KMS-11 (cell line): ENCODE data around the gene SEZ6.

Experiments
- H2AFZ ChIP-seq: fragments of 200-600 bp; sonication (generic); 2 replicates; pipeline ENCODE4 v1.6.1; 2016; ENCODE audit warnings: antibody characterized with exemption, mixed run types, low read depth
- H3K27ac ChIP-seq: fragments of 200-600 bp; sonication (generic); 2 replicates; pipeline ENCODE4 v1.6.1; 2016; ENCODE audit warnings: mild to moderate bottlenecking, mixed run types
- H3K27me3 ChIP-seq: fragments of 200-600 bp; sonication (generic); 2 replicates; pipeline ENCODE4 v1.6.1; 2017; ENCODE audit warnings: mild to moderate bottlenecking, low read depth, mixed run types, moderate library complexity; ENCODE audit not compliant: insufficient read depth
- H3K36me3 ChIP-seq: fragments of 200-600 bp; sonication (generic); 2 replicates; pipeline ENCODE4 v1.6.1; 2017; ENCODE audit warnings: mild to moderate bottlenecking, mixed run types; ENCODE audit not compliant: insufficient read depth
- H3K4me1 ChIP-seq: fragments of 200-600 bp; sonication (generic); 2 replicates; pipeline ENCODE4 v1.6.1; 2016; ENCODE audit warnings: mild to moderate bottlenecking, low read depth, mixed run types; ENCODE audit not compliant: poor library complexity, severe bottlenecking
- H3K4me2 ChIP-seq: fragments of 200-600 bp; sonication (generic); 2 replicates; pipeline ENCODE4 v1.7.0; 2016; ENCODE audit warnings: mild to moderate bottlenecking, mixed run types
- H3K4me3 ChIP-seq: fragments of 200-600 bp; sonication (generic); IDR thresholded peaks from 2 replicates; pipeline ENCODE4 v1.6.1; 2017; ENCODE audit warnings: low read depth, low read length, mixed read lengths; ENCODE audit not compliant: insufficient read depth
- H3K79me2 ChIP-seq: fragments of 200-600 bp; sonication (generic); 2 replicates; pipeline ENCODE4 v1.6.1; 2016; ENCODE audit warnings: low read depth, mixed run types; ENCODE audit not compliant: insufficient read depth
- H3K9ac ChIP-seq: fragments of 200-600 bp; sonication (generic); 2 replicates; pipeline ENCODE4 v1.6.1; 2016; ENCODE audit warnings: mild to moderate bottlenecking, mixed run types
- H4K20me1 ChIP-seq: fragments of 200-600 bp; sonication (generic); 2 replicates; pipeline ENCODE4 v1.6.1; 2016; ENCODE audit warnings: mild to moderate bottlenecking, mixed run types; ENCODE audit not compliant: insufficient read depth
- TF ChIP-seq, protein P1 (sequence below): fragments of 200-600 bp; sonication (generic); conservative IDR thresholded peaks from 2 replicates; pipeline ENCODE4 v1.6.1; 2017; ENCODE audit warnings: low read depth, mild to moderate bottlenecking, antibody characterized with exemption, low read length, moderate library complexity, mixed read lengths

Gene SEZ6

DNA sequence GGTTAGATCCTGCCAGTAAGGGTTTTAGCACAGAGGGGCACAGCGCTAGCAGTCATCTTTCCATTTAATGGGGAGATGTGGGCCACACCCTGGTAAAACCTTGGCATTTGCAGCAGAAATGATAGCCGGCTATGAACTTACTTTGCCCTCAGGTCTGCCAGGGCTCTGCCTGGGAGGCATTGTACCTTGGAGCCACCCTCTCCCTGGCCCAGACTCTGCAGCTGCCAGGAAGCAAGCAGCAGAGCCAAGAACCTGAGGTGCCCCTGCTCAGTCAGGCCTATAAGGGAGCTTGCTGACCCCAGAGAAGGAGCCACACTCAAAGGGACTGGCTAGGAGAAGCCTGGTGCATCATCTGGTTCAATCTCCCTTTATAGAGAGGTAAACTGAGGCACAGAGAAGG is 30.8 kb downstream of the SEZ6 start:
- no peaks in the 10 kb centered on the region for H3K36me3 ChIP-seq
- TF ChIP-seq, protein P1, sequence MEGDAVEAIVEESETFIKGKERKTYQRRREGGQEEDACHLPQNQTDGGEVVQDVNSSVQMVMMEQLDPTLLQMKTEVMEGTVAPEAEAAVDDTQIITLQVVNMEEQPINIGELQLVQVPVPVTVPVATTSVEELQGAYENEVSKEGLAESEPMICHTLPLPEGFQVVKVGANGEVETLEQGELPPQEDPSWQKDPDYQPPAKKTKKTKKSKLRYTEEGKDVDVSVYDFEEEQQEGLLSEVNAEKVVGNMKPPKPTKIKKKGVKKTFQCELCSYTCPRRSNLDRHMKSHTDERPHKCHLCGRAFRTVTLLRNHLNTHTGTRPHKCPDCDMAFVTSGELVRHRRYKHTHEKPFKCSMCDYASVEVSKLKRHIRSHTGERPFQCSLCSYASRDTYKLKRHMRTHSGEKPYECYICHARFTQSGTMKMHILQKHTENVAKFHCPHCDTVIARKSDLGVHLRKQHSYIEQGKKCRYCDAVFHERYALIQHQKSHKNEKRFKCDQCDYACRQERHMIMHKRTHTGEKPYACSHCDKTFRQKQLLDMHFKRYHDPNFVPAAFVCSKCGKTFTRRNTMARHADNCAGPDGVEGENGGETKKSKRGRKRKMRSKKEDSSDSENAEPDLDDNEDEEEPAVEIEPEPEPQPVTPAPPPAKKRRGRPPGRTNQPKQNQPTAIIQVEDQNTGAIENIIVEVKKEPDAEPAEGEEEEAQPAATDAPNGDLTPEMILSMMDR = no peak
- no peaks in the 10 kb centered on the region for H3K79me2 ChIP-seq
- H3K4me3 ChIP-seq = no peak overlapping the region
- H3K4me1 ChIP-seq = no peaks in the 10 kb centered on the region
- no peak overlapping the region for H2AFZ ChIP-seq
- H3K27me3 ChIP-seq = peaks cover 43% of the 10 kb centered on the region
- H4K20me1 ChIP-seq = no peaks in the 10 kb centered on the region
- no peak overlapping the region for H3K27ac ChIP-seq
- no peak overlapping the region for H3K9ac ChIP-seq
- H3K4me2 ChIP-seq = no peak overlapping the region

GRCh38 chr17:28974451-28974850 is 31.4 kb downstream of the SEZ6 start:
- H4K20me1 ChIP-seq = no peaks in the 10 kb centered on the region
- no peaks in the 10 kb centered on the region for H3K79me2 ChIP-seq
- no peak overlapping the region for H3K4me3 ChIP-seq
- peaks cover 46% of the 10 kb centered on the region for H3K27me3 ChIP-seq
- no peak overlapping the region for H2AFZ ChIP-seq
- H3K36me3 ChIP-seq = no peaks in the 10 kb centered on the region
- TF ChIP-seq, protein P1 = no peak
- H3K27ac ChIP-seq = no peak overlapping the region
- H3K9ac ChIP-seq = no peak overlapping the region
- no peak overlapping the region for H3K4me2 ChIP-seq
- no peaks in the 10 kb centered on the region for H3K4me1 ChIP-seq

GRCh38 chr17:28973425-28973824 is 32.4 kb downstream of the SEZ6 start:
- H3K27ac ChIP-seq = no peak overlapping the region
- H3K27me3 ChIP-seq = peaks cover 55% of the 10 kb centered on the region
- TF ChIP-seq, protein P1 = no peak

DNA sequence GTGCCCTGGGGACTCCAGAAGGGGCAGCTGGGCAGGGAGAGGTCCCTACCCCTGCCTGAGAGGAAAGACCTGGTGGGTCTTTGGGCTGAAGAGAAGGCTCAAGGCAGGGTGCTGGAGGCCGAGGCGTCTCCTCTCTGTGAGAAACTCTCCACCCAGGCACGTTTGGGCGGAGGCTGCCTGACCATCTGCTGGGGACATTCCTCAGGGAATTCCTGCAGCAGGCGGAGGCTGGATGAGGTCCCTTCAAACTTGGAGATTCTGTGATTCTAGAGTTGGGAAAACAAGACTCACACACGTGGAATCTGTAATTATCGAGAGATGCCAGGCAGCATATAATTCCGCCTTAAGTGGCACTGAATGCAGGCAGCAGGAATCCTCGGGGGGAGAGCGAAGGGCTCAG is 33.4 kb downstream of the SEZ6 start:
- Histone ChIP-seq H3K27me3 (peaks cover 49% of the 10 kb centered on the region), H3K4me1 (no peaks in the 10 kb centered on the region), H2AFZ (no peak overlapping the region), H3K4me3 (no peak overlapping the region), H3K27ac (no peak overlapping the region), H3K36me3 (no peaks in the 10 kb centered on the region), H3K4me2 (no peak overlapping the region), H3K9ac (no peak overlapping the region), H4K20me1 (no peaks in the 10 kb centered on the region), H3K79me2 (no peaks in the 10 kb centered on the region)
- TF ChIP-seq, protein P1 = no peak

More at GRCh38 chr17:28973425-28973824, 32.4 kb downstream of the SEZ6 start:
- Histone ChIP-seq H3K4me3 (no peak overlapping the region), H3K4me1 (no peaks in the 10 kb centered on the region), H2AFZ (no peak overlapping the region), H3K9ac (no peak overlapping the region), H3K4me2 (no peak overlapping the region), H4K20me1 (no peaks in the 10 kb centered on the region), H3K79me2 (no peaks in the 10 kb centered on the region), H3K36me3 (no peaks in the 10 kb centered on the region)

GRCh38 chr17:28970879-28971278 is 35.0 kb downstream of the SEZ6 start:
- Histone ChIP-seq H3K4me1 (no peaks in the 10 kb centered on the region), H3K36me3 (no peaks in the 10 kb centered on the region), H3K9ac (no peak overlapping the region), H2AFZ (no peak overlapping the region), H3K79me2 (no peaks in the 10 kb centered on the region), H4K20me1 (no peaks in the 10 kb centered on the region), H3K27ac (no peak overlapping the region), H3K4me2 (no peak overlapping the region), H3K4me3 (no peak overlapping the region), H3K27me3 (peaks cover 49% of the 10 kb centered on the region)
- TF ChIP-seq, protein P1 = no peak
